CD4-positive, alpha-beta memory T cell (primary cell): ENCODE results near the gene HOXA9. TPM values are rescaled to one million over a fixed set of nuclear protein-coding genes. Genes with fewer than 3 reads are reported as not detected.
A peak's percentile ranks its signal among the peaks of the same experiment; 100 is the strongest.

Source experiments
- CTCF ChIA-PET: fragments of 350-600 bp; sonication (Branson Sonifier 250); formaldehyde crosslinking; loops from one replicate; lab custom pipeline; 2021; ENCODE audit warnings: inconsistent platforms; ENCODE audit not compliant: partially characterized antibody; lab: Charles Lee
- POLR2A ChIA-PET: fragments of 350-600 bp; sonication (Branson Sonifier 250); formaldehyde crosslinking; loops from one replicate; lab custom pipeline; 2021; ENCODE audit not compliant: partially characterized antibody; lab: Charles Lee
- DNase-seq, 5 donors: peaks; one replicate each; pipeline versions ENCODE4 v3.0.0 to v3.0.0-alpha.2; 2020 to 2022; ENCODE audit warnings: mixed read lengths in 1 of 5
- H3K27ac ChIP-seq: one replicate; pipeline ENCODE4 v1.7.0; 2013; ENCODE audit warnings: low read depth, low read length
- H3K27me3 ChIP-seq: 2 replicates; pipeline ENCODE4 v1.7.0; 2013; ENCODE audit warnings: mild to moderate bottlenecking, low read length, moderate library complexity; ENCODE audit not compliant: insufficient read depth
- H3K36me3 ChIP-seq: 2 replicates; pipeline ENCODE4 v1.7.0; 2013; ENCODE audit warnings: mild to moderate bottlenecking, low read length, moderate library complexity; ENCODE audit not compliant: insufficient read depth
- H3K4me1 ChIP-seq: 2 replicates; pipeline ENCODE4 v1.7.0; 2013; ENCODE audit warnings: mild to moderate bottlenecking, low read length, moderate library complexity; ENCODE audit not compliant: insufficient read depth
- H3K4me3 ChIP-seq, 2 donors: one replicate each; pipeline ENCODE4 v1.7.0; 2013; ENCODE audit warnings: low read length in 2 of 2, mild to moderate bottlenecking in 1 of 2
- H3K9me3 ChIP-seq, 2 donors: one replicate each; pipeline ENCODE4 v1.7.0; 2013; ENCODE audit warnings: low read length in 2 of 2, control low read depth in 1 of 2; ENCODE audit not compliant: control insufficient read depth in 1 of 2
- H3K27ac Mint-ChIP-seq, 7 donors: one replicate each; pipeline ENCODE4 v1.8.0; 2020 to 2021; ENCODE audit warnings: mixed read lengths in 7 of 7, mild to moderate bottlenecking in 6 of 7, inconsistent platforms in 3 of 7, moderate library complexity in 3 of 7
- H3K27me3 Mint-ChIP-seq, 2 donors: one replicate each; pipeline ENCODE4 v1.8.0; 2020 to 2021; ENCODE audit warnings: mixed read lengths in 2 of 2
- H3K36me3 Mint-ChIP-seq, 2 donors: one replicate each; pipeline ENCODE4 v1.8.0; 2020 to 2021; ENCODE audit warnings: mixed read lengths in 2 of 2, inconsistent platforms in 1 of 2, mild to moderate bottlenecking in 1 of 2
- H3K4me1 Mint-ChIP-seq, 4 donors: one replicate each; pipeline ENCODE4 v1.8.0; 2020 to 2021; ENCODE audit warnings: mixed read lengths in 4 of 4, mild to moderate bottlenecking in 1 of 4
- H3K4me3 Mint-ChIP-seq, 8 donors: one replicate each; pipeline ENCODE4 v1.8.0; 2020 to 2021; ENCODE audit warnings: mixed read lengths in 8 of 8, mild to moderate bottlenecking in 7 of 8, moderate library complexity in 6 of 8, inconsistent platforms in 3 of 8
- H3K9me3 Mint-ChIP-seq, 8 donors: one replicate each; pipeline ENCODE4 v1.8.0; 2020 to 2021; ENCODE audit warnings: mixed read lengths in 8 of 8, mild to moderate bottlenecking in 5 of 8, inconsistent platforms in 3 of 8, moderate library complexity in 1 of 8
- intact Hi-C: fragments of 100-400 bp; cut with micrococcal nuclease; formaldehyde crosslinking; loops from one replicate; pipeline ENCODE4 v1.15.1; 2023
- polyA plus RNA-seq, 2 donors: library from polyadenylated mRNA; unstranded; fragments of 300-500 nt; fragmentation: Illumina TruSeq; gene quantifications; one replicate each; pipeline ENCODE4 v1.2.3, GENCODE V29; 2021
- total RNA-seq, 2 experiments: library from RNA; stranded (reverse); gene quantifications; one replicate each; pipeline ENCODE4 v1.2.3, GENCODE V29; 2021

HOXA9 gene
- total and polyA plus RNA-seq, 4 experiments from 2014 or later, result not detected

DNA sequence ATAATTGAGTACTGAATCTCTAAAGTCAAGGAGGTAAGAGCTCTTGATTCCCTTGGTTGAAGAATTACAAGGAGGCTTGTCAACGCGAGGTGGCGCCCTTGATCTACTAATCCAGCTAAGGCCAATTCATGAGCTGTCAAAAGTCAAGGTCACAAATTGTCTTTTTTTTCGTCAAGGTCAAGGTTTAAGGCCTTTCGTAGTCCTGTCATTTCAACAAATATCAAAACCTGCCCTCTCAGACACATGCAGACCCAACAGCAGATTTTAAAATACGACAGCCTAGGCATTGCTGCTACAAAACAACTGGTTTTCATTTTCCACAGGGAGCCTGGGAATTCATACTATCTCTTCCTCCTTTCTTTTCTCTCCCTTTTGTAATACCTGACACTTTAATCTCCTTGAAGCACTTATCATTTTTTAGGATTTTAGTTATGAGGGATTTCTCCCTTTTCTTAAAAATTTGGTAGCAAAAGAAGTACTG is 31.0 kb upstream of the HOXA9 start:
- peak; percentile 71 to 79 (median 75) for DNase-seq
- Mint-ChIP-seq H3K27ac (peak overlapping the region in 2 of 7 donors; percentile 61 to 74), H3K4me1 (peaks cover 20 to 54% (median 33%) of the 10 kb centered on the region in 4 donors), H3K27me3 (peaks cover 65 to 72% of the 10 kb centered on the region in 2 donors), H3K36me3 (no peaks in the 10 kb centered on the region), H3K4me3 (peak overlapping the region in 1 of 8 donors; percentile 52), H3K9me3 (peaks cover 0 to 9% (median 2%) of the 10 kb centered on the region in 8 donors)
- POLR2A ChIA-PET, result interaction anchor here (1.1 to 2.3 kb wide), 3 partner anchors 11 to 544 kb away, joined by 4 to 9 read pairs (median 4); partner anchors contain the start of genes HOXA11 and TAX1BP1
- H3K27ac ChIP-seq, result no peak overlapping the region
- intact Hi-C loops, result loop anchor here (1.0 to 10.0 kb wide), 8 partner anchors 380 to 978 kb away; partner anchors contain the start of gene HIBADH
- no peaks in the 10 kb centered on the region for H3K36me3 ChIP-seq
- H3K9me3 ChIP-seq, result no peaks in the 10 kb centered on the region
- CTCF ChIA-PET, result interaction anchor here (0.7 to 3.3 kb wide), 39 partner anchors 9 to 1303 kb away, joined by 3 to 39 read pairs (median 5); partner anchors contain the start of genes HOXA10 and HOXA11
- no peak overlapping the region for H3K4me3 ChIP-seq
- peaks cover 45% of the 10 kb centered on the region for H3K4me1 ChIP-seq
- peaks cover 76% of the 10 kb centered on the region for H3K27me3 ChIP-seq

DNA sequence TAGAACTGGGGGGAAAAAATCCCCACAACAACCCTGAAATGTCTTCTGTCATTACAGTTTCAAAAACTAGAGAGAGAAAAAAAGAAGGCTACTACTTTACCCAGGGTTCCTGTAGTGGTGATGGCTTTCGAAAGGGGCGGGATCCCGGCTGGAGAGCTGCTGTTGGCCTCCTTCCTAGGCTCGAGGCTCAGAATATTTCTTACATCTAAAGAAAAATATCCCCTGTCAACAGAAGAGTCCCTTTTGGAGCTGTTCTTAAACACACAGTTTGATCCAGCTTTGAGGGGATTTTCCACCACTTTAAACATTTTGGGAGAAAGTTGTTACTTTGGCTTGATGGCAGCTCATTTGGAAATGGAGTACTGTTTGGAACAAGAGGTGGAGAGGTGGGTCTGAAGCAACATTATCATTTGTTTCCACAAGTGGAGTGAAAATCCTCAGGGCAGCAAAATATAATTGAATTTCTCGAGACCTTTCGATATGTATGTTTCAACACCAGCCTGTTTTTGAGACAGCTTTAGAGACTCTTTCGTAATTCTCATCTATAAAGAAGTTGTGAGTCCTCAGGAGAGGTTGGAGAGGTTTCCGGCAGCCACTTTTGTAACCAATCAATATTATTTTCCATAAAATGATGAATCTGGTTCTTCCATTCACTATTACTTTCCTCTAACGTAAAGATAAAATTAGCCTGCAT is 29.5 kb upstream of the HOXA9 start:
- ChIA-PET CTCF (interaction anchor here (0.6 to 3.3 kb wide), 13 partner anchors 10 to 1302 kb away, joined by 3 to 39 read pairs (median 8); no protein-coding TSS in a partner anchor), POLR2A (interaction anchor here (2.3 kb wide), 1 partner anchor 9 kb away, joined by 9 read pairs; the partner anchor contains the start of gene HOXA11)
- Mint-ChIP-seq H3K4me1 (peaks cover 12 to 53% (median 22%) of the 10 kb centered on the region in 4 donors), H3K9me3 (peaks cover 0 to 9% (median 2%) of the 10 kb centered on the region in 8 donors), H3K4me3 (no peak overlapping the region), H3K36me3 (no peaks in the 10 kb centered on the region), H3K27ac (peak overlapping the region in 1 of 7 donors; percentile 44), H3K27me3 (peaks cover 66 to 75% of the 10 kb centered on the region in 2 donors)
- Histone ChIP-seq H3K27me3 (peaks cover 79% of the 10 kb centered on the region), H3K27ac (no peak overlapping the region), H3K9me3 (no peaks in the 10 kb centered on the region), H3K36me3 (no peaks in the 10 kb centered on the region), H3K4me3 (no peak overlapping the region), H3K4me1 (peaks cover 34% of the 10 kb centered on the region)
- DNase-seq, result no peak
- intact Hi-C loops, result loop anchor here (5.0 to 10.0 kb wide), 2 partner anchors 467 to 980 kb away; partner anchors contain the start of gene HIBADH

DNA sequence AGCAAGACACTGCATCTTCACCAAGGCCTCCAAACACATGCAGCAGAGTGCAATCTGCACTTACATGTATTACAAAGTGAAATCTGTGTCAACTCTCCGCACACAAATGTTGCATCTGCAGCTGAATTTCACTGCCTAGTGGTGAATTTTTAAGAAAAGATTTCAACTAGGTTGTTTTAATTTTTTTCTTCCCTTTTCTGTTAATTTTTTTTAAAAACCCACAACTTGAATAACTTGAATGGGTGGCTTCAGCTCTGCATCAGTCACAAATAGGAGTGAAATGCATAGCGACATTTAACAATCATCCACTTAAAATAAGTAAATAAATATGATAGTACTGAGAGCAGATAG is 28.6 kb upstream of the HOXA9 start:
- H3K4me1 Mint-ChIP-seq, result peaks cover 13 to 57% (median 26%) of the 10 kb centered on the region in 4 donors
- H3K27ac Mint-ChIP-seq, result peak overlapping the region in 1 of 7 donors; percentile 62
- intact Hi-C loops, result loop anchor here (10.0 kb wide), 1 partner anchor 981 kb away; no protein-coding TSS in a partner anchor
- no peaks in the 10 kb centered on the region for H3K36me3 ChIP-seq
- H3K4me3 Mint-ChIP-seq, result peak overlapping the region in 3 of 8 donors; percentile 22 to 48 (median 38)
- POLR2A ChIA-PET, result interaction anchor here (0.7 kb wide), 1 partner anchor 26 kb away, joined by 3 read pairs; no protein-coding TSS in a partner anchor
- H3K27ac ChIP-seq, result no peak overlapping the region
- no peaks in the 10 kb centered on the region for H3K9me3 ChIP-seq
- H3K27me3 Mint-ChIP-seq, result peaks cover 68 to 78% of the 10 kb centered on the region in 2 donors
- H3K4me3 ChIP-seq, result no peak overlapping the region
- H3K4me1 ChIP-seq, result peaks cover 39% of the 10 kb centered on the region
- CTCF ChIA-PET, result interaction anchor here (1.8 to 3.3 kb wide), 3 partner anchors 33 to 902 kb away, joined by 6 to 39 read pairs (median 38); no protein-coding TSS in a partner anchor
- DNase-seq, result no peak
- H3K36me3 Mint-ChIP-seq, result no peaks in the 10 kb centered on the region
- peaks cover 86% of the 10 kb centered on the region for H3K27me3 ChIP-seq
- peaks cover 0 to 9% (median 2%) of the 10 kb centered on the region in 8 donors for H3K9me3 Mint-ChIP-seq

DNA sequence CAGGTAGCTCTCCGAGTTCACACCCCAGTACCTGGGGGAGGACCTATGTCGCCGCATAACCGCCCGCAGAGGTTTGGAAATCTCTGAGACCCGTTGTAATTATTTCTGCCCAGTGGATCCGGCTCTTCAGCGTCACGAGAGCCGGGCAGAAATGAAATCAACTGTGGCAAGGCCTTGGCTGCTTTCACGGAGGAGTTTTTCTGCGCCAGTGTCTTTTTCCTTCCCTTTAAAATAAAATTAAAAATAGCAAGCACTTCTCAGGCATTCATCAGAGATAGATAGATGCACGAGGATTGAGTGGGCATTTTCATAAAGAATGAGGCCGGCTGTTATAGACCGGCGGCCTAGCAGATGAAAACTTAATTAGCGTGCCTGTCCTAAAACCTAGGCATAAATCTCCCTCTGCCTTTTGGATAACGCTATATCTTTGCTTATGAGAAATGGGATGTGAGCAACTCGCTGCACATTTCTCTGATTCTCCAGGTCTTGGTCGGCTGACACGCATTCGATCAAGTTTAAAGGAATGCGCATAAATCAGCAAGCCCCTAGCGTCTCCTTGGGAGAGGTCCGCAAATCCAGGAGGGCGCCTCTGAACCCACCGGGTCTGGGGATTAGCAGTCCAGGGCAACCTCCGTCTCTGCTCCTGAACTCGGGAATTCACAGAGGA is 28.1 kb upstream of the HOXA9 start:
- Mint-ChIP-seq H3K27ac (peak overlapping the region in 2 of 7 donors; percentile 9 to 62), H3K4me3 (peak overlapping the region in 6 of 8 donors; percentile 38 to 61 (median 50)), H3K9me3 (peaks cover 0 to 7% (median 2%) of the 10 kb centered on the region in 8 donors), H3K27me3 (peaks cover 69 to 78% of the 10 kb centered on the region in 2 donors), H3K36me3 (no peaks in the 10 kb centered on the region), H3K4me1 (peaks cover 16 to 57% (median 27%) of the 10 kb centered on the region in 4 donors)
- peaks cover 40% of the 10 kb centered on the region for H3K4me1 ChIP-seq
- ChIA-PET POLR2A (interaction anchor here (0.7 to 1.3 kb wide), 2 partner anchors 26 to 43 kb away, joined by 3 to 4 read pairs; no protein-coding TSS in a partner anchor), CTCF (interaction anchor here (1.3 to 3.3 kb wide), 2 partner anchors 15 to 829 kb away, joined by 3 to 39 read pairs; no protein-coding TSS in a partner anchor)
- peaks cover 86% of the 10 kb centered on the region for H3K27me3 ChIP-seq
- no peaks in the 10 kb centered on the region for H3K36me3 ChIP-seq
- no peak overlapping the region for H3K27ac ChIP-seq
- no peak for DNase-seq
- no peaks in the 10 kb centered on the region for H3K9me3 ChIP-seq
- H3K4me3 ChIP-seq, result no peak overlapping the region
- intact Hi-C loops, result loop anchor here (10.0 kb wide), 1 partner anchor 981 kb away; no protein-coding TSS in a partner anchor

DNA sequence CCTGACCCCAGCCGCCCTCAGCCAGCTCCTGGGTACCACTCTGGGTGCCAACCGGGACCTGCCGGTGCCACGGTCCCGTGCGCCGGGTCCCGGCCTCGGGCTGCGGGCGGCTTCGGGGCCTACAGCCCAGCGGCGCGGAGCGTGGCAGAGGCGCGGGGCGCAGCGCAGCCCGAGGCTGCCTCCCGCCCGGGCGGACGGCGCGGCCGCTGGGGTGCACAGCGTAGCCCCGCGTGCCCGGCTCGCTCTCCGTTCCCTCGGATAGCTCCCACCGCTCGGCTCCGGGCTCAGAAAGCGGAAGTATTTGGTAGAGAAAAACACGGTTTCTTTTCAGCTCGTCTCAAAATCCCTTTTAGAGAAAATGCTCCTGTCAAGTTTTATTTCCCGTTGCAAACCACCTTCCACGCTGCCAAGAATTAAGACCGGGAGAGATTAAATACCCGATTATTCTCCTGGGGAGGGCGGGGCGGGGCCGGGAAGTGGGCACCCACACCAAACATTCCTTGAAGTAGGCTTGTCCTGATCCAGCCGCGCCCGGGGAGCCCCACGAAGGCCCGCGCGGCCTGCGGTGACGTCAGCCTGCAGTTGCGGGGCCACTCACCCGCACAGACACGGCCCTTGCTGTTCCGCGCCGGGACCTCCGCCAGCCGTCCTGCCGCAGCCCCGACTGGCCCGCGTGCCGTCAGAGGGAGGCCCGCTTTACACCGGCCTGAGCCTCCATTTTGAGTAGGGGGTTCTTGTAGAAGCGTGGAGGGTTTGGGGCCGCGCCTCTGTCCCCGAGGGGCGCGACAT is 27.4 kb upstream of the HOXA9 start:
- H3K27ac ChIP-seq, result no peak overlapping the region
- Mint-ChIP-seq H3K27ac (peak overlapping the region in 2 of 7 donors; percentile 7 to 44), H3K4me1 (peaks cover 17 to 57% (median 30%) of the 10 kb centered on the region in 4 donors), H3K4me3 (peak overlapping the region; percentile 36 to 81 (median 73)), H3K9me3 (peaks cover 0 to 6% (median under 1%) of the 10 kb centered on the region in 8 donors), H3K36me3 (no peaks in the 10 kb centered on the region), H3K27me3 (peaks cover 68 to 78% of the 10 kb centered on the region in 2 donors)
- DNase-seq, result no peak
- intact Hi-C loops, result loop anchor here (10.0 kb wide), 1 partner anchor 982 kb away; no protein-coding TSS in a partner anchor
- peaks cover 86% of the 10 kb centered on the region for H3K27me3 ChIP-seq
- H3K4me1 ChIP-seq, result peaks cover 42% of the 10 kb centered on the region
- peak overlapping the region in 1 of 2 donors; percentile 21 for H3K4me3 ChIP-seq
- POLR2A ChIA-PET, result interaction anchor here (1.3 kb wide), 2 partner anchors 20 to 43 kb away, joined by 3 to 4 read pairs; no protein-coding TSS in a partner anchor
- no peaks in the 10 kb centered on the region for H3K9me3 ChIP-seq
- no peaks in the 10 kb centered on the region for H3K36me3 ChIP-seq
- CTCF ChIA-PET, result interaction anchor here (1.2 to 1.3 kb wide), 2 partner anchors 14 to 15 kb away, joined by 3 to 4 read pairs; no protein-coding TSS in a partner anchor
